Panc1 (cell line): ENCODE results near the gene MYO6. TPM values are rescaled to one million over a fixed set of nuclear protein-coding genes. Genes with fewer than 3 reads are reported as not detected.

Experiments used
- ATAC-seq: fragments of 200-7000 bp; cut with Tn5 transposase; 2 replicates; pipeline ENCODE4 v1.9.1; 2020; ENCODE audit warnings: mild to moderate bottlenecking, moderate library complexity
- BruUV-seq: library from RNA; stranded (reverse); fragments of 400-500 nt; replicated peaks from 2 replicates; lab custom pipeline; 2021; lab: Mats Ljungman, UMichigan
- CTCF ChIA-PET: fragments of 300-600 bp; sonication (Branson Sonifier 250); formaldehyde crosslinking; loops from one replicate; lab custom pipeline; 2022; ENCODE audit warnings: antibody characterized with exemption; lab: Charles Lee
- POLR2A ChIA-PET: fragments of 300-600 bp; sonication (Branson Sonifier 250); formaldehyde crosslinking; loops from one replicate; lab custom pipeline; 2022; ENCODE audit warnings: antibody characterized with exemption; lab: Charles Lee
- DNase-seq: peaks from one replicate; pipeline ENCODE4 v3.0.0-alpha.2; 2010; ENCODE audit warnings: low read depth, low spot score
- H3K27ac ChIP-seq: 2 replicates; pipeline ENCODE4 v1.5.1; 2011; ENCODE audit warnings: mild to moderate bottlenecking, low read length, inconsistent platforms
- H3K27me3 ChIP-seq: fragments of 200-500 bp; sonication (Bioruptor generic); 2 replicates; pipeline ENCODE4 v1.6.0; 2014; ENCODE audit warnings: low read length, inconsistent platforms; ENCODE audit not compliant: control insufficient read depth, insufficient read depth
- H3K36me3 ChIP-seq: fragments of 200-500 bp; sonication (Bioruptor generic); 2 replicates; pipeline ENCODE4 v1.5.1; 2014; ENCODE audit warnings: inconsistent platforms, mild to moderate bottlenecking, low read length, moderate library complexity; ENCODE audit not compliant: control insufficient read depth, insufficient read depth
- H3K4me1 ChIP-seq: 2 replicates; pipeline ENCODE4 v1.5.1; 2011; ENCODE audit warnings: inconsistent platforms, mild to moderate bottlenecking, low read length, moderate library complexity; ENCODE audit not compliant: control insufficient read depth, insufficient read depth
- H3K4me3 ChIP-seq, 2 experiments: 2 replicates each; pipeline ENCODE4 v1.5.1; 2011 to 2012; ENCODE audit warnings: low read depth in 2 of 2, low read length in 2 of 2, mild to moderate bottlenecking in 2 of 2, inconsistent platforms in 1 of 2, moderate library complexity in 1 of 2
- H3K9me3 ChIP-seq: fragments of 200-500 bp; sonication (Bioruptor generic); 2 replicates; pipeline ENCODE4 v1.5.1; 2014; ENCODE audit warnings: low read depth, mild to moderate bottlenecking, inconsistent platforms, low read length, moderate library complexity; ENCODE audit not compliant: control insufficient read depth, insufficient read depth
- CTCF ChIP-seq: fragments of 450-650 bp; IDR thresholded peaks from 2 replicates; pipeline ENCODE4 v1.5.1; 2017; ENCODE audit warnings: mild to moderate bottlenecking
- POLR2AphosphoS5 ChIP-seq: IDR thresholded peaks from 2 replicates; pipeline ENCODE4 v1.6.1; 2012; ENCODE audit warnings: mild to moderate bottlenecking, low read depth, low read length, moderate library complexity
- SIN3A ChIP-seq: IDR thresholded peaks from 2 replicates; pipeline ENCODE4 v1.6.1; 2012; ENCODE audit warnings: low read depth, mild to moderate bottlenecking, low read length, moderate library complexity, borderline replicate concordance; ENCODE audit not compliant: insufficient read depth
- TCF7L2 ChIP-seq: IDR thresholded peaks from 2 replicates; pipeline ENCODE4 v1.6.1; 2011; ENCODE audit warnings: mild to moderate bottlenecking, low read depth, low read length, inconsistent platforms
- in situ Hi-C: cut with HindIII; loops from 2 replicates; pipeline ENCODE4 v1.10.0; 2016; ENCODE audit warnings: low sequenced_read_pairs, low pct_unique_long_range_greater_than_20kb
- intact Hi-C: fragments of 100-400 bp; cut with micrococcal nuclease; formaldehyde crosslinking; loops from one replicate; pipeline ENCODE4 v1.10.0; 2022; ENCODE audit not compliant: unreplicated experiment
- total RNA-seq: library from RNA; stranded (reverse); gene quantifications from one replicate; pipeline ENCODE4 v1.2.1, GENCODE V29; 2021; ENCODE audit not compliant: unreplicated experiment
- TF ChIP-seq, protein P1 (sequence below), 2 experiments: IDR thresholded peaks; 2 replicates each; pipeline ENCODE4 v1.6.1; 2011 to 2012; ENCODE audit warnings: low read depth in 2 of 2, control low read depth in 1 of 2, low read length in 1 of 2, mild to moderate bottlenecking in 1 of 2, moderate library complexity in 1 of 2; ENCODE audit not compliant: insufficient read depth in 1 of 2

MYO6 gene
- total RNA-seq, 1 experiment from 2014 or later = 52.3 TPM

DNA sequence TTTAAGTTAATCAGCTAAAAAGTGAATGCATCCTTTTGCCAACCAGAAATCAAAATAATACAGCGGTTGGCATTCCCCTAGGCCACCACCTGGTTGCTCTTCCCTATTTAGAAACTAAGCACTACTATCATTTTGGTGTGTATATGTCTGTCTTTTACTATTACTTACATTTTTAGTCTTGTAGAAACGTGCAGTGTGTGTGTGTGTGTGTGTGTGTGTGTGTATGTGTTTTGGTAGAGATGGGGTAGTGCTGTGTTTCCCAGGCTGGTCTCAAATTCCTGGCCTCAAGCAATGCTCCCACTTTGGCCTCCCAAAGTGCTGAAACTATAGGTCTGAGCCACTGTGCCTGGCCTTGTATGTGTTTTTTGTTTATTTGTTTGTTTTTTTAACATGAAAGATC is 27.4 kb downstream of the MYO6 start:
- ATAC-seq (no peak), DNase-seq (no peak)
- Histone ChIP-seq H3K36me3 (no peaks in the 10 kb centered on the region), H3K27me3 (no peaks in the 10 kb centered on the region), H3K9me3 (no peaks in the 10 kb centered on the region), H3K4me3 (no peak overlapping the region), H3K4me1 (no peaks in the 10 kb centered on the region), H3K27ac (no peak overlapping the region)
- CTCF ChIA-PET = no interaction called here
- BruUV-seq = no TSS peak
- in situ Hi-C loops = no loop called here
- POLR2A ChIA-PET = interaction anchor here (0.7 kb wide), 1 partner anchor 16 kb away, joined by 4 read pairs; no protein-coding TSS in a partner anchor
- intact Hi-C loops = no loop called here
- TF ChIP-seq, protein P1, sequence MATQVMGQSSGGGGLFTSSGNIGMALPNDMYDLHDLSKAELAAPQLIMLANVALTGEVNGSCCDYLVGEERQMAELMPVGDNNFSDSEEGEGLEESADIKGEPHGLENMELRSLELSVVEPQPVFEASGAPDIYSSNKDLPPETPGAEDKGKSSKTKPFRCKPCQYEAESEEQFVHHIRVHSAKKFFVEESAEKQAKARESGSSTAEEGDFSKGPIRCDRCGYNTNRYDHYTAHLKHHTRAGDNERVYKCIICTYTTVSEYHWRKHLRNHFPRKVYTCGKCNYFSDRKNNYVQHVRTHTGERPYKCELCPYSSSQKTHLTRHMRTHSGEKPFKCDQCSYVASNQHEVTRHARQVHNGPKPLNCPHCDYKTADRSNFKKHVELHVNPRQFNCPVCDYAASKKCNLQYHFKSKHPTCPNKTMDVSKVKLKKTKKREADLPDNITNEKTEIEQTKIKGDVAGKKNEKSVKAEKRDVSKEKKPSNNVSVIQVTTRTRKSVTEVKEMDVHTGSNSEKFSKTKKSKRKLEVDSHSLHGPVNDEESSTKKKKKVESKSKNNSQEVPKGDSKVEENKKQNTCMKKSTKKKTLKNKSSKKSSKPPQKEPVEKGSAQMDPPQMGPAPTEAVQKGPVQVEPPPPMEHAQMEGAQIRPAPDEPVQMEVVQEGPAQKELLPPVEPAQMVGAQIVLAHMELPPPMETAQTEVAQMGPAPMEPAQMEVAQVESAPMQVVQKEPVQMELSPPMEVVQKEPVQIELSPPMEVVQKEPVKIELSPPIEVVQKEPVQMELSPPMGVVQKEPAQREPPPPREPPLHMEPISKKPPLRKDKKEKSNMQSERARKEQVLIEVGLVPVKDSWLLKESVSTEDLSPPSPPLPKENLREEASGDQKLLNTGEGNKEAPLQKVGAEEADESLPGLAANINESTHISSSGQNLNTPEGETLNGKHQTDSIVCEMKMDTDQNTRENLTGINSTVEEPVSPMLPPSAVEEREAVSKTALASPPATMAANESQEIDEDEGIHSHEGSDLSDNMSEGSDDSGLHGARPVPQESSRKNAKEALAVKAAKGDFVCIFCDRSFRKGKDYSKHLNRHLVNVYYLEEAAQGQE (IDR thresholded peaks at IDR 0.05; ENCODE audit: insufficient read depth in 1 of 2, low read depth in 2 of 2, low read length in 1 of 2) = no peak
- no peak for TF ChIP-seq TCF7L2
- TF ChIP-seq POLR2AphosphoS5 = no peak
- no peak for TF ChIP-seq SIN3A
- TF ChIP-seq CTCF = no peak

GRCh38 chr6:75778757-75779156 is 29.7 kb downstream of the MYO6 start:
- intact Hi-C loops (no loop called here), in situ Hi-C loops (no loop called here)
- ATAC-seq (no peak), DNase-seq (no peak)
- no TSS peak for BruUV-seq
- ChIA-PET POLR2A (interaction anchor here (0.6 kb wide), 1 partner anchor 167 kb away, joined by 3 read pairs; no protein-coding TSS in a partner anchor), CTCF (no interaction called here)
- no peak for TF ChIP-seq TCF7L2
- H3K4me1 ChIP-seq = no peaks in the 10 kb centered on the region
- H3K4me3 ChIP-seq = no peak overlapping the region
- H3K9me3 ChIP-seq = no peaks in the 10 kb centered on the region
- H3K36me3 ChIP-seq = no peaks in the 10 kb centered on the region
- H3K27me3 ChIP-seq = no peaks in the 10 kb centered on the region
- no peak overlapping the region for H3K27ac ChIP-seq

- Histone ChIP-seq H3K4me1 (no peaks in the 10 kb centered on the region), H3K27me3 (no peaks in the 10 kb centered on the region), H3K9me3 (no peaks in the 10 kb centered on the region), H3K4me3 (no peak overlapping the region), H3K36me3 (no peaks in the 10 kb centered on the region), H3K27ac (no peak overlapping the region)
- intact Hi-C loops (no loop called here), in situ Hi-C loops (no loop called here)
- ATAC-seq (no peak), DNase-seq (no peak)
- CTCF ChIA-PET = no interaction called here
- no peak for TF ChIP-seq TCF7L2
- TF ChIP-seq, protein P1 (IDR thresholded peaks at IDR 0.05; ENCODE audit: insufficient read depth in 1 of 2, low read depth in 2 of 2, low read length in 1 of 2) = no peak
- no peak for TF ChIP-seq SIN3A
- TF ChIP-seq POLR2AphosphoS5 = no peak
- TF ChIP-seq CTCF = no peak
- POLR2A ChIA-PET = no interaction called here
- no TSS peak for BruUV-seq
Observed at GRCh38 chr6:75786152-75786551, 37.1 kb downstream of the MYO6 start.
